Brain microvascular endothelial cell (primary cell): Measurements from ENCODE around the gene PDLIM7.

ENCODE experiments used
- DNase-seq: peaks from one replicate; pipeline ENCODE4 v3.0.0-alpha.2; 2020
- H3K27ac ChIP-seq: fragments of 250-450 bp; sonication (Bioruptor Pico); 2 replicates; pipeline ENCODE4 v1.5.1; 2020; ENCODE audit warnings: mild to moderate bottlenecking, moderate library complexity
- H3K27me3 ChIP-seq: fragments of 250-450 bp; sonication (Bioruptor Pico); replicated peaks from 2 replicates; pipeline ENCODE4 v1.5.1; 2020; ENCODE audit warnings: mild to moderate bottlenecking
- H3K36me3 ChIP-seq: fragments of 250-450 bp; sonication (Bioruptor Pico); replicated peaks from 2 replicates; pipeline ENCODE4 v1.5.1; 2020; ENCODE audit warnings: mild to moderate bottlenecking
- H3K4me3 ChIP-seq: 2 replicates; pipeline ENCODE4 v1.5.1; 2011; ENCODE audit warnings: low read depth, mild to moderate bottlenecking, control low read depth, low read length, moderate library complexity
- in situ Hi-C: cut with HindIII; loops from 2 replicates; pipeline ENCODE4 v1.10.0; 2017; ENCODE audit warnings: low sequenced_read_pairs, low pct_ligation_motif_present
- TF ChIP-seq, protein P1 (sequence below): IDR thresholded peaks from 2 replicates; pipeline ENCODE4 v1.5.1; 2011; ENCODE audit warnings: low read depth, mild to moderate bottlenecking, moderate library complexity, low read length, control low read depth, inconsistent platforms; ENCODE audit errors: missing control alignments

The PDLIM7 gene

DNA sequence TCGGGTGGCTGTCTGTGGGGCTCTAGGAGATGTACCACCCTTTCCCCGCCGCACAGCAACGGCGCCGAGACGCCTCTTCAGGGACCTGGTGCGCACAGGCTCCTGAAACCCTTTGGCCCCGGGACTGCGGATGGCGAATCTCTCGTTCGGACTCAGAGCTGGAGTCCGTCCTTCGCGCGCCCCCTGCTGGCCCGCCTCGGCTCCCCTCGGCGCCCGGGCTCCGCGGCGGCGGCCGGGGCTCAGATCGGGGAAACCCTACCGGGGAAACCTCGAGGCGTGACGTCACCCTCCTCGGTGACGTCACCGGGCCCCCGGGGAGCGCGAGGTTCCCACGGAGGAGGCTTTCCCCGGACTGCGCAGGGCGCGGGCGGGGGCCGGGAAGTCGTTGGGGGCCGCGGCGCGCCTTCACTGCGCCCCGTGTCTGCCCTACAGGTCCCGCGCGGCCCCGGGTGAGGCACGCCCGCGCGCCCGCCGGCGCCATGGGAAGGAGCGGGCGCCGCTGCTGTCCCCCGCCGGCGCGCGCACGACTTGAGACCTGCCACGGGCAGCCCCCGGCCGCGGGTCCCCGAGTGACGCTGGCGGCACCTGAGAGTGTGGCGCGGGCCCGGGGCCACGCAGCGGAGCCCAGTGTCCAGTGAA is 42.9 kb downstream of the PDLIM7 start:
- H3K27ac ChIP-seq = peak overlapping the region; percentile 71
- in situ Hi-C loops = no loop called here
- no peaks in the 10 kb centered on the region for H3K27me3 ChIP-seq
- DNase-seq = peak; percentile 85
- H3K36me3 ChIP-seq = peaks cover 26% of the 10 kb centered on the region
- peak overlapping the region; percentile 43 for H3K4me3 ChIP-seq
- TF ChIP-seq, protein P1, sequence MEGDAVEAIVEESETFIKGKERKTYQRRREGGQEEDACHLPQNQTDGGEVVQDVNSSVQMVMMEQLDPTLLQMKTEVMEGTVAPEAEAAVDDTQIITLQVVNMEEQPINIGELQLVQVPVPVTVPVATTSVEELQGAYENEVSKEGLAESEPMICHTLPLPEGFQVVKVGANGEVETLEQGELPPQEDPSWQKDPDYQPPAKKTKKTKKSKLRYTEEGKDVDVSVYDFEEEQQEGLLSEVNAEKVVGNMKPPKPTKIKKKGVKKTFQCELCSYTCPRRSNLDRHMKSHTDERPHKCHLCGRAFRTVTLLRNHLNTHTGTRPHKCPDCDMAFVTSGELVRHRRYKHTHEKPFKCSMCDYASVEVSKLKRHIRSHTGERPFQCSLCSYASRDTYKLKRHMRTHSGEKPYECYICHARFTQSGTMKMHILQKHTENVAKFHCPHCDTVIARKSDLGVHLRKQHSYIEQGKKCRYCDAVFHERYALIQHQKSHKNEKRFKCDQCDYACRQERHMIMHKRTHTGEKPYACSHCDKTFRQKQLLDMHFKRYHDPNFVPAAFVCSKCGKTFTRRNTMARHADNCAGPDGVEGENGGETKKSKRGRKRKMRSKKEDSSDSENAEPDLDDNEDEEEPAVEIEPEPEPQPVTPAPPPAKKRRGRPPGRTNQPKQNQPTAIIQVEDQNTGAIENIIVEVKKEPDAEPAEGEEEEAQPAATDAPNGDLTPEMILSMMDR = peak; percentile 65

DNA sequence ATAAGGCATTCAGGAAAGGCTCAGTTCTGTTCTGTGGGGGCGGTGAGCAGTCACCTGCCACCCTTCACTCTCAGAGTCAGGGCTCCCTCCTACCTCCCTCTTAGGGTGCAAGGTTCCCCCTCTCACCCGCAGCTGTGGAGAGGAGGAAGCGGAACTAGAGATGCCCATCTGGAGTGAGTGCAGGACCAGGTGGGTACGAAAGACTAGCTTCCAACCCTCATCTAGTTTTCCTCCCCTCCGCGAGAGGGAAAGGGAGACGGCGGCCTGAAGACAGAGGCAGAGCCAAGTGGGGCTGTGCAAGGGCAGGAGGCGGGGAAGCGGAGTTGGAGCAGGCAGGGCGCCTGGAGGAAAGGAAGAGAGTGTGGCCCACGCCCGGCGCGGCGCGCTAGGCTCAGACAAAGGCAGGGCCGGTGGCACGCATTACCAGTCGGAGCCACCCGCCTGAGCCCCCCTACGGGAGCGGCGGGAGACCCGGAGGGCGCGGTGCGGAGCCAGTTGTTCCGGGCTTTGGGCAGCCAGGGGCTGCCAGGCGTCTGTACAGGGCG is 43.5 kb downstream of the PDLIM7 start:
- Histone ChIP-seq H3K36me3 (peaks cover 20% of the 10 kb centered on the region), H3K4me3 (peak overlapping the region; percentile 31), H3K27ac (no peak overlapping the region), H3K27me3 (no peaks in the 10 kb centered on the region)
- TF ChIP-seq, protein P1 = no peak
- no peak for DNase-seq
- in situ Hi-C loops = no loop called here

DNA sequence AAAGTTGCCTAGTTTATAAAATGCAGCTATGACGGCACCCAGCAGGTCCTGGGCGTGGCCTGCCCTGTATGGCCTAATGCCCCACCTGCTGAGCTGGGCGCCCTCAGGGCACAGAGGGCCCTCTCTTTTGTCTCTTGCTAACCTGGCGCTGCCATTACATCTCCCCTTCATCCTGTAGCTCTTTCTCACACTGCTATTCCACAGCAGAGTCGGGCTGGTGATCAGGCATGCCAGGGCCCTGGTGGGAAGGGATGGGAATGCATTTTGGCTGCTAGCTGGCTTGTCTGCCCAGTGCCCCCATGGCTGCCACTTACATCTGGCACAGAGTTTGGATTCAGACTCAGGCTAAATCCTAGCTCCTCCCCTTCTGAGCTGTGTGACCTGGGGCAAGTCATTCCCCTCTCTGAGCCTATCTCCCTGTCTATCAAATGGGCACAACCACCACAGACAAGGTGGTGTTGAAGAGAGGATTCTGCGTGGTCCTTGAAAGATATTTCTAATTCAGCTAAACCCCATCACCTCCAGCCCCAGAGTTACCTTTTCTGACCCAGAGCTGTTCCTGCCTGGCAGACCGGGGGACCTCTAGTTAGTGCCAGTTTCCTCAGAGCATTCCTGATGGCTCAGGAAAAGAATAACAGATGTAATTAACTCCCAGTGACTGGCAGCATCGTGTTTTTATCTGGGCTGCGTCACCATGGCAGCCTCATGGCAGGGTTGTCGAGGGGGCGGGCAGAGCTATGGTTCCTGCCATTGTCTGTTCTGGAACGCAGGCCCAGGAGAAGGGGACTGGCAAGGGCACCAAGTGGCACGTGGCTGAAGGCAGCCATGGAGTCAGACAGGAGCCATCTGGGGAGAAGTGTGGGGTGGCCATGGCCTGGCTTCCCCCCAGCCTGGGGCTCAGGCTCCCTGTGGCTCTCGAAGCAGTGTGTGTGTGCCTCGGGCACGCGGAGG is 44.4 kb downstream of the PDLIM7 start:
- TF ChIP-seq, protein P1 = no peak
- Histone ChIP-seq H3K36me3 (peaks cover 11% of the 10 kb centered on the region), H3K27ac (no peak overlapping the region), H3K27me3 (no peaks in the 10 kb centered on the region), H3K4me3 (no peak overlapping the region)
- in situ Hi-C loops = no loop called here
- DNase-seq = no peak

GRCh38 chr5:177450667-177451424 is 46.6 kb downstream of the PDLIM7 start:
- Histone ChIP-seq H3K4me3 (no peak overlapping the region), H3K27me3 (no peaks in the 10 kb centered on the region), H3K36me3 (no peaks in the 10 kb centered on the region), H3K27ac (no peak overlapping the region)
- in situ Hi-C loops = no loop called here
- no peak for DNase-seq
- TF ChIP-seq, protein P1 = no peak

- no peak for DNase-seq
- no peak overlapping the region for H3K27ac ChIP-seq
- H3K36me3 ChIP-seq = no peaks in the 10 kb centered on the region
- no peaks in the 10 kb centered on the region for H3K27me3 ChIP-seq
- TF ChIP-seq, protein P1 = no peak
- in situ Hi-C loops = loop anchor here (25.0 kb wide), 1 partner anchor 137 kb away; the partner anchor contains the start of genes MXD3, PRELID1 and RAB24
- H3K4me3 ChIP-seq = no peak overlapping the region
These were observed 48.0 kb downstream of the PDLIM7 start for GRCh38 chr5:177449140-177450061.
